ENCODE results near the gene OPHN1.
"Not testable (repeated sequence)": the region's sequence is repeated elsewhere in the genome, so short reads cannot be mapped to it uniquely, and the experiment has no call there.

The OPHN1 gene

GRCh38 chrX:68115371-68115770 is 317.9 kb downstream of the OPHN1 start:
- intact Hi-C loops (cut with DNase I) = no loop called here
- no peak for DNase-seq

GRCh38 chrX:68114573-68115129 is 318.6 kb downstream of the OPHN1 start:
- DNase-seq = no peak
- intact Hi-C loops (cut with DNase I) = no loop called here

- intact Hi-C loops (cut with DNase I) = no loop called here
Observed at GRCh38 chrX:68113837-68114572, 319.3 kb downstream of the OPHN1 start.

GRCh38 chrX:68112321-68112720 is 321.0 kb downstream of the OPHN1 start:
- no peak for DNase-seq
- intact Hi-C loops (cut with DNase I) = no loop called here

More at GRCh38 chrX:68113837-68114572, 319.3 kb downstream of the OPHN1 start:
- no peak for DNase-seq

- intact Hi-C loops (cut with DNase I) = no loop called here
- DNase-seq = no peak
Observed at GRCh38 chrX:68109162-68109561, 324.1 kb downstream of the OPHN1 start.

GRCh38 chrX:68098431-68098830 is 334.9 kb downstream of the OPHN1 start:
- DNase-seq = no peak
- intact Hi-C loops (cut with DNase I) = no loop called here

- intact Hi-C loops (cut with DNase I) = no loop called here
- no peak for DNase-seq
Observed at GRCh38 chrX:68090266-68090665, 343.0 kb downstream of the OPHN1 start.

- intact Hi-C loops (cut with DNase I) = no loop called here
- no peak for DNase-seq
Observed at GRCh38 chrX:68087526-68087925, 345.8 kb downstream of the OPHN1 start.

- intact Hi-C loops (cut with DNase I) = no loop called here
- DNase-seq = no peak
Observed at GRCh38 chrX:68086709-68087108, 346.6 kb downstream of the OPHN1 start.

GRCh38 chrX:68084765-68085164 is 348.5 kb downstream of the OPHN1 start:
- DNase-seq = no peak
- intact Hi-C loops (cut with DNase I) = no loop called here

GRCh38 chrX:68083510-68083909 is 349.8 kb downstream of the OPHN1 start:
- no peak for DNase-seq
- intact Hi-C loops (cut with DNase I) = no loop called here

GRCh38 chrX:68079961-68080360 is 353.3 kb downstream of the OPHN1 start:
- intact Hi-C loops (cut with DNase I) = no loop called here
- no peak for DNase-seq

GRCh38 chrX:68078801-68079200 is 354.5 kb downstream of the OPHN1 start:
- DNase-seq; intact Hi-C loops (cut with DNase I): not testable (repeated sequence)

GRCh38 chrX:68077378-68077777 is 355.9 kb downstream of the OPHN1 start:
- no peak for DNase-seq
- intact Hi-C loops (cut with DNase I) = no loop called here

GRCh38 chrX:68072041-68072440 is 361.3 kb downstream of the OPHN1 start:
- no peak for DNase-seq
- intact Hi-C loops (cut with DNase I) = no loop called here

- DNase-seq; intact Hi-C loops (cut with DNase I): not testable (repeated sequence)
Observed at GRCh38 chrX:68070119-68070518, 363.2 kb downstream of the OPHN1 start.

- intact Hi-C loops (cut with DNase I) = no loop called here
- DNase-seq = no peak
Observed at GRCh38 chrX:68061206-68061535, 372.1 kb downstream of the OPHN1 start.

- no peak for DNase-seq
Observed at GRCh38 chrX:68060506-68061205, 372.6 kb downstream of the OPHN1 start.

GRCh38 chrX:68059469-68059868 is 373.8 kb downstream of the OPHN1 start:
- DNase-seq = no peak
- intact Hi-C loops (cut with DNase I) = no loop called here

More at GRCh38 chrX:68060506-68061205, 372.6 kb downstream of the OPHN1 start:
- intact Hi-C loops (cut with DNase I) = no loop called here

GRCh38 chrX:68049466-68049865 is 383.8 kb downstream of the OPHN1 start:
- DNase-seq = no peak
- intact Hi-C loops (cut with DNase I) = no loop called here

GRCh38 chrX:68048774-68049173 is 384.5 kb downstream of the OPHN1 start:
- no peak for DNase-seq
- intact Hi-C loops (cut with DNase I) = no loop called here
